Right lung (tissue), 5 donors: ENCODE data around the gene CMAS. TPM values are rescaled to one million over a fixed set of nuclear protein-coding genes. Genes with fewer than 3 reads are reported as not detected.

Source experiments
- DNase-seq, 2 donors: peaks; one replicate each; pipeline ENCODE4 v3.0.0-alpha.2; 2013
- polyA plus RNA-seq, 5 donors: library from polyadenylated mRNA; unstranded; fragments of 120-200 nt; gene quantifications; one replicate each; pipeline versions ENCODE4 v1.2.1 to v1.2.3, GENCODE V29; 2013; ENCODE audit warnings: inconsistent platforms in 1 of 5, low replicate concordance in 1 of 5; ENCODE audit not compliant: insufficient read length in 5 of 5, insufficient read depth in 1 of 5

The CMAS gene
- polyA plus RNA-seq, 5 donors: 37.1 to 53.7 (median 44.3) TPM

GRCh38 chr12:22103418-22103817, 57.4 kb downstream of the CMAS start:
- DNase-seq: no peak

- no peak for DNase-seq
These were observed 59.5 kb downstream of the CMAS start for GRCh38 chr12:22105542-22105941.

DNA sequence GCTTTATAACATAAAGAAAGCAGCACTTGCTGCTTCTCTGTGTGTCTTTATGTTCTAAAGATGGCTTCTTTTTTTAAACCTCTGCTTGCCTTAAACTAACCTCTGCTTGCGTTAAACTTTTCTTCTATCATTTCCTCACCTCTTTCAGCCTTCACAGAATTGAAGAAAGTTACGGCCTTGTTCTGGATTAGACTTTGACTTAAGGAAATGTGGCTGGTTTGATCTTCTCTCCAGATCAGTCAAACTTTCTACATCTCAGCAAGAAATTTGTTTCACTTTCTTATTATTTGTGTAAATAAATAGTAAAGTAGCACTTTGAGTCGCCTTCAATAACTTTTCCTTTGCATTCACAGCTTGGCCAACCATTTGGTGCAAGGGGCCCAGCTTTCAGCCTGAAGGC, 64.2 kb downstream of the CMAS start:
- no peak for DNase-seq

Other genes starting within 250 kb of the CMAS start
- gene ABCC9, start 104.8 kb upstream of the CMAS start, polyA plus RNA-seq: 10 to 100 TPM in 4 of 5 donors, 1 to 10 TPM in 1; 8.8 to 18.5 (median 18.1) TPM